ENCODE results near the gene GPR143.

GPR143 gene

DNA sequence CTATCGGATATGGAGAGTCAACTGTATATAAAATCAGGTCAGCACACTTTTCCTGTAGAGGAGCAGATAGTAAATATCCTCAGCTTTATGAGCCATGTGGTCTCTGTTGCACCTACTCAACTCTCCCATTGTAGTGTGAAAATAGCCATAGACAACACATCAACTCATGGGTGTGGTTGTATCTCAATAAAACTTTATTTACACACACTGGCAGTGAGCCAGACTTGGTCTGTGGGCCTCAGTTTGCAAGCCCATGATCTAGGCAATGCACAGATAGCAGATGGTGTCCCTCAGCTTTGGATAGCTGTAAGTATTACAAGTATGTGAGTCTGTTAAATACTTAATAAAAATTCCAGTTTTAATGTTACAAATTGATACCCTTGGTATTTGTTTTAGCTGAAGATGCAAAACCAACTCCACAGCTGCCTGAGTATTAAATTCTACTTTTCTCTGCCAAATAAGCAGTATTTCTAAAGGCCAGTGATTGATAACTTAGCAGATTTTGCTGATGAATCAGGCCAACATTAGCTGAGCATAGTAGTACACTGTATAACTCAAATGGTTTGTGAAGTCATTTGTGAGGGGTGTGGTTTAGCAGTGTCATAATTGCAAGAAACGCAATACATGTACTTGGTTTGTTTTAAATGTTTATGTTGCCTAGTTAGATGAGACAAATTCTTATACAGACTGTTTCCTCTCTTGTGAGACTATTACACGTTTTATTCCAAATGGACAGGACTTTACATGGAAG lies 87.3 kb downstream of the GPR143 start:
- Histone ChIP-seq H3K27ac (peak overlapping the region in 1 of 11 experiments; percentile 74; a peak in 1 of 22 replicates), H3K9me3 (replicated peaks in 1 of 11) (0 out of 22 replicates have a peak, but pooled peaks cover 0 to 6% (median 0%) of the 10 kb centered on the region in 11 experiments), H3K9ac (no peak overlapping the region), H3K4me1 (peaks cover 0 to 50% (median 18%) of the 10 kb centered on the region in 10 experiments; a peak in 14 of 20 replicates), H3K36me3 (peaks cover 8 to 84% (median 38%) of the 10 kb centered on the region in 11 experiments; a peak in 18 of 22 replicates), H3K4me2 (peak overlapping the region in 3 of 11 experiments; percentile 78 to 87 (median 86); a peak in 6 of 22 replicates), H3K4me3 (no peak overlapping the region), H4K20me1 (peaks cover 0 to 46% (median 12%) of the 10 kb centered on the region in 11 experiments; a peak in 11 of 22 replicates), H3K27me3 (no peaks in the 10 kb centered on the region)
- TF ChIP-seq Cebpa-rat (IDR thresholded peaks at IDR 0.05), result no peak

DNA sequence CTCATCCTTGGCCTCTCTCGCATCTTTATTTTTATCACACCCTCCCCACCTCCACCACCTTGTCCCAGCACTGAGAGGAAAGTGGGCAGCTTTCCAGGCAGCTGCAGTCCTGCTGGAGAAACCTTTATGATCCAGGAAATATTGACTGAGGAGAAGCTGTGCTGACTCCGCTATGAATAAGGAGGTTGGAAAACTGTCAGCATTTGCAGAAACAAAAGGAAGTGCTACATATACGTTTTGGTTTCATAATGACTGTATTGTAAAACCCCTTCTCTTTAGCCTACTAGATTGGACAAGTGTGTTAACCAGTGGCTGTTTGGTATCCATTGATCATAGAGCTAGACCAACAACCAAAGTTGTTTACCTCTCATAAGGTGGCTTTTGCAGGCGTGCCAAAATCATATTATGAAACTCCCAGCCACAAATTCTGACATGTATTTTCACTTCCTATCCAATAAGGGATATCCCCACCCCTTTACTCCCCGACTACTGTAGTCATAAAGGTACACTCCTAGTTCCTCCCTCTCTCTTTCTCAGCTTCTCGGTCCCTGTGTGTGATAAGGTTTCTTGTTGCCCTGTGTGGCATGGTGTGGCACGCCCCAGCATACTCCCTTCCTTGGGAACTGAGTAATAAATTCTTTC lies 88.4 kb downstream of the GPR143 start:
- Histone ChIP-seq H3K4me3 (no peak overlapping the region; a peak in 1 of 20 replicates), H3K27me3 (no peaks in the 10 kb centered on the region), H3K9me3 (replicated peaks in 1 of 11) (0 out of 22 replicates have a peak, but pooled peaks cover 0 to 6% (median 0%) of the 10 kb centered on the region in 11 experiments), H3K4me2 (peak overlapping the region in 8 of 11 experiments; percentile 2 to 87 (median 59); a peak in 14 of 22 replicates), H3K9ac (peak overlapping the region in 1 of 11 experiments; percentile 28; a peak in 1 of 22 replicates), H3K4me1 (peaks cover 0 to 61% (median 18%) of the 10 kb centered on the region in 10 experiments; a peak in 14 of 20 replicates), H4K20me1 (peaks cover 0 to 34% (median 6%) of the 10 kb centered on the region in 11 experiments; a peak in 8 of 22 replicates), H3K27ac (peak overlapping the region in 8 of 11 experiments; percentile 10 to 74 (median 50); a peak in 12 of 22 replicates), H3K36me3 (peaks cover 0 to 81% (median 28%) of the 10 kb centered on the region in 11 experiments; a peak in 18 of 22 replicates)
- TF ChIP-seq Cebpa-rat (IDR thresholded peaks at IDR 0.05), result peak in 1 of 11 experiments; percentile 20; a peak in 1 of 22 replicates

DNA sequence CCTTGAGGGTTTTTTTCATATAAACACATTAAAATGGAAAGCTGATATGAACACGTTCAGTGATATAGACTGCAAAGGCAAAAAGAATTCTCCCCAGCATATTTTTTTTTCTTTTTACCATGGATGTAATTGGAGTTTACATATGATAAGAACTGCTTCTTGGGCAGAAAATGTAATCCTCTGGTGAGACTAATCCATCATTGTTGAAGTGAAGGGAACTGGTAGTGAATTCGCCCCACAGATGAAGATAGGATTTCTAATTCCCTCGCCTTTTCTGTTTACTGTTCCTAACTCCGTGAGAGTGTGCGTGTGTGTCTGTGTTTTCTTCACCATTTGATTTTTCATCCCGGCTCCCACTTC lies 88.9 kb downstream of the GPR143 start:
- Histone ChIP-seq H3K9me3 (replicated peaks in 1 of 11) (0 out of 22 replicates have a peak, but pooled peaks cover 0 to 6% (median 0%) of the 10 kb centered on the region in 11 experiments), H3K4me3 (no peak overlapping the region), H3K9ac (peak overlapping the region in 1 of 11 experiments; percentile 28; a peak in 1 of 22 replicates), H3K4me1 (peaks cover 0 to 64% (median 19%) of the 10 kb centered on the region in 10 experiments; a peak in 14 of 20 replicates), H3K27ac (peak overlapping the region in 7 of 11 experiments; percentile 10 to 74 (median 61); a peak in 10 of 22 replicates), H4K20me1 (peaks cover 0 to 29% (median 7%) of the 10 kb centered on the region in 11 experiments; a peak in 6 of 22 replicates), H3K36me3 (peaks cover 0 to 80% (median 28%) of the 10 kb centered on the region in 11 experiments; a peak in 19 of 22 replicates), H3K4me2 (peak overlapping the region in 8 of 11 experiments; percentile 2 to 87 (median 59); a peak in 14 of 22 replicates), H3K27me3 (no peaks in the 10 kb centered on the region)
- TF ChIP-seq Cebpa-rat (IDR thresholded peaks at IDR 0.05), result no peak

DNA sequence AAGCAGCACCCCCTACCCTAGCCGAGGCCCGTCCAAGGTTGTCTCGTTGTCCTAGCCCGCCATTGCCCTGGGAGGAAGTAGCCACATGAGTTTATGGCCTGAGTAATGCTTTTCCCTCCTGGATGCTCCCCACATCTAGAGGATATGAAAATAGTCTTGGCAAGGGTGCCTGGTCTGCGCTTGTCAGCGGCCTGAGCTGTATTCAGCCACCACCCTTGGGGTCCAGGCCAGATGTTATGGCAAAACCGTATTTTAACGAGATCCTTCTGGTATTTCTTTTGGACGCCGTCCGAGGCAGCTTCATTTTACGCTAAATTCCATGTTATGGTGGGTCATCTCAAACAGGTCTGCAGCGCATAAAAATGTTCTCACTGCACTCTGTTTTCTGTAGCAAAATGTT lies 89.3 kb downstream of the GPR143 start:
- peaks cover 0 to 25% (median 3%) of the 10 kb centered on the region in 11 experiments; a peak in 7 of 22 replicates for H4K20me1 ChIP-seq
- H3K4me3 ChIP-seq, result no peak overlapping the region
- H3K4me2 ChIP-seq, result peak overlapping the region in 5 of 11 experiments; percentile 55 to 87 (median 78); a peak in 10 of 22 replicates
- peak overlapping the region in 3 of 11 experiments; percentile 65 to 74 (median 67); a peak in 5 of 22 replicates for H3K27ac ChIP-seq
- no peak for TF ChIP-seq Cebpa-rat (IDR thresholded peaks at IDR 0.05)
- H3K9ac ChIP-seq, result 0 out of 22 replicates have a peak overlapping the region, but pooled peaks of 1 of the 11 experiments have one; percentile 28
- H3K27me3 ChIP-seq, result no peaks in the 10 kb centered on the region
- H3K9me3 ChIP-seq (replicated peaks in 1 of 11), result 0 out of 22 replicates have a peak, but pooled peaks cover 0 to 6% (median 0%) of the 10 kb centered on the region in 11 experiments
- H3K4me1 ChIP-seq, result peaks cover 0 to 64% (median 21%) of the 10 kb centered on the region in 10 experiments; a peak in 14 of 20 replicates
- H3K36me3 ChIP-seq, result peaks cover 0 to 77% (median 31%) of the 10 kb centered on the region in 11 experiments; a peak in 19 of 22 replicates

Data from BLaER1 treated with 17β-estradiol and CSF1 and Interleukin-3, amounts not matched to agents 10 nM and 100 nM (cell line).